Measurements from ENCODE around the gene CHRNA9. TPM values are rescaled to one million over a fixed set of nuclear protein-coding genes. Genes with fewer than 3 reads are reported as not detected.

Gene CHRNA9, protein sequence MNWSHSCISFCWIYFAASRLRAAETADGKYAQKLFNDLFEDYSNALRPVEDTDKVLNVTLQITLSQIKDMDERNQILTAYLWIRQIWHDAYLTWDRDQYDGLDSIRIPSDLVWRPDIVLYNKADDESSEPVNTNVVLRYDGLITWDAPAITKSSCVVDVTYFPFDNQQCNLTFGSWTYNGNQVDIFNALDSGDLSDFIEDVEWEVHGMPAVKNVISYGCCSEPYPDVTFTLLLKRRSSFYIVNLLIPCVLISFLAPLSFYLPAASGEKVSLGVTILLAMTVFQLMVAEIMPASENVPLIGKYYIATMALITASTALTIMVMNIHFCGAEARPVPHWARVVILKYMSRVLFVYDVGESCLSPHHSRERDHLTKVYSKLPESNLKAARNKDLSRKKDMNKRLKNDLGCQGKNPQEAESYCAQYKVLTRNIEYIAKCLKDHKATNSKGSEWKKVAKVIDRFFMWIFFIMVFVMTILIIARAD
- not detected in 2 replicates for total RNA-seq

DNA sequence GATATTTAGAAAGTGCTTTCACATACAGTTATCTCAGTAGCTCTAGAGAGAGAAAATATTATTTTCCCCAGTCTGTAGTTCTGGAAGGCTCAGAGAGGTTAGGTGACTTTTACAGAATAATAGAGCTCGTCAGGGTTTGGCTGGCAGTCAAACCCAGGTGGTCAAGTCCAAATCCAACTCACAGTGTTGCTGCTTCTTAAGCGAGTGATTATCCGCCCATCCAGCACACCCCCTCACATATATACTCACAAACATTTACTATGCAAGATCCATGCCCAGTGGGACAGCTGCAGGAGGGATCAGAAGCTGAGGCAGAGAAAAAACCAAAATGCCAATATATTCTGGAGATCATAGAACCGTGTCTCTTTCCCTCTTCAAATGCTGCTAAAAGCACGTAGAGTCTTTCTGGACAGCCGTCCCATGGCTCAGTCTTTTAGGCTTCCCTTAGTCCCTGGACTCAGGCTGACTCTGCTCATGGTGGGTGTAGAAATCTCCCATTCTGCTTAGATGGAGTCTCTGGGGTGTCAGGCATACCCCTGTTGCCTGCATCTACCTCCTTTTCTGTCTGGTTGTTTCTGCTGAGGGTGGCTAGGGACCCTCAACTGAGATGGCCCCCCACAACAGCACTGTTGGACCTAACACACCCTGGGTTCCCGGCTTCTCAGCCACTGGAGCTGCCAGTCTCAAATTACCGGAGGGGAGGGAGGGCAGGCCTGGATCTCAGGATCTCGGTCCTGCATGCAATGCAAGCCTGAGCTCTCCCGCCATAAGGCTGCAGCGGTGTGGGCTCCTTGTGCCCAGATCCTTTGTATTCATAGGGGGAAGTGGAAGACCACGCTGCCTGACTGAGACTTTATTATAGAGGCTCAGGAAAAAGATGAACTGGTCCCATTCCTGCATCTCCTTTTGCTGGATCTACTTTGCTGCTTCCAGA, at the start of gene CHRNA9:
Gene CHRNA9 (plus strand): TSS at position 743 of the 934 bp plus-strand sequence. CDS start 135 bp downstream, at position 878.

Other genes starting within 250 kb of the CHRNA9 start
- not detected in 2 replicates for gene RHOH, start 138.3 kb upstream of the CHRNA9 start, total RNA-seq